ENCODE measurements around the gene LRRFIP1. TPM values are rescaled to one million over a fixed set of nuclear protein-coding genes. Genes with fewer than 3 reads are reported as not detected.

The LRRFIP1 gene
- total and polyA plus RNA-seq, 2 of the 13 experiments (the other 11 are each of a cell fraction or from before 2014, with no cell fraction given), result 15.9 to 40.5 TPM

GRCh38 chr2:237614151-237614720, 13.2 kb upstream of the LRRFIP1 start (continued):
- TF ChIP-seq ZNF609 (CRISPR knock-in tag; IDR thresholded peaks at IDR 0.05; ENCODE audit: borderline replicate concordance) (peak; percentile 98), NR3C1 (CRISPR knock-in tag; IDR thresholded peaks at IDR 0.05) (no peak), KLF12 (CRISPR knock-in tag; IDR thresholded peaks at IDR 0.05; ENCODE audit: borderline replicate concordance) (no peak), HMGA1 (CRISPR knock-in tag; conservative IDR thresholded peaks at IDR 0.05) (no peak), CEBPB (IDR thresholded peaks at IDR 0.05; ENCODE audit: borderline replicate concordance, low read depth, low read length) (peak; percentile 99), NR2F1 (CRISPR knock-in tag; IDR thresholded peaks at IDR 0.05) (peak; percentile 80 to 84; a peak in 3 of 4 replicates), CSRNP1 (CRISPR knock-in tag; IDR thresholded peaks at IDR 0.05) (peak; percentile 83; the same call in 1 of the 2 replicates), ZEB1 (IDR thresholded peaks at IDR 0.05; ENCODE audit: insufficient replicate concordance, low read depth) (peak; percentile 99), ZBTB14 (CRISPR knock-in tag; IDR thresholded peaks at IDR 0.05) (no peak), FOSL2 (CRISPR knock-in tag; IDR thresholded peaks at IDR 0.05) (peak; percentile 94), NFYC (CRISPR knock-in tag; IDR thresholded peaks at IDR 0.05) (peak; percentile 40; the same call in 1 of the 2 replicates), ZNF33A (CRISPR knock-in tag; IDR thresholded peaks at IDR 0.05; ENCODE audit: borderline replicate concordance) (no peak), FOXK1 (CRISPR knock-in tag; IDR thresholded peaks at IDR 0.05; ENCODE audit: borderline replicate concordance, low read depth) (peak; percentile 99), ZNF614 (CRISPR knock-in tag; IDR thresholded peaks at IDR 0.05; ENCODE audit: borderline replicate concordance) (peak; percentile 96; the same call in 1 of the 2 replicates), GATA4 (IDR thresholded peaks at IDR 0.05; ENCODE audit: borderline replicate concordance, low read depth) (peak; percentile 98), MTERF4 (CRISPR knock-in tag; IDR thresholded peaks at IDR 0.05) (peak; percentile 84; the same call in 1 of the 2 replicates), ZNF552 (CRISPR knock-in tag; IDR thresholded peaks at IDR 0.05; ENCODE audit: borderline replicate concordance) (no peak), JUNB (CRISPR knock-in tag; IDR thresholded peaks at IDR 0.05; ENCODE audit: borderline replicate concordance) (no peak; the same call in 1 of the 2 replicates), ZNF629 (CRISPR knock-in tag; conservative IDR thresholded peaks at IDR 0.05) (peak; percentile 49; the same call in 1 of the 2 replicates)

Measured in HepG2 (cell line).